WTC11 (cell line): ENCODE results near the gene PCNX1. TPM values are rescaled to one million over a fixed set of nuclear protein-coding genes. Genes with fewer than 3 reads are reported as not detected.

Experiments
- ATAC-seq: fragments of 200-7000 bp; cut with Tn5 transposase; 2 replicates; pipeline ENCODE4 v1.10.0; 2021; ENCODE audit warnings: mild to moderate bottlenecking, moderate library complexity
- CTCF ChIA-PET: fragments of 300-600 bp; sonication (Branson Sonifier 250); formaldehyde crosslinking; loops from one replicate; lab custom pipeline; 2021; ENCODE audit warnings: antibody characterized with exemption; lab: Charles Lee
- POLR2A ChIA-PET: fragments of 350-600 bp; sonication (Branson Sonifier 250); formaldehyde crosslinking; loops from one replicate; lab custom pipeline; 2021; ENCODE audit warnings: antibody characterized with exemption; lab: Charles Lee
- DNase-seq: peaks from one replicate; pipeline ENCODE4 v3.0.0; 2021; ENCODE audit warnings: low spot score
- H3K27ac Mint-ChIP-seq: 2 replicates; pipeline ENCODE4 v1.8.0; 2021; ENCODE audit warnings: mixed read lengths
- H3K27me3 Mint-ChIP-seq: 2 replicates; pipeline ENCODE4 v1.8.0; 2021; ENCODE audit warnings: low read depth, mild to moderate bottlenecking, moderate library complexity, mixed read lengths
- H3K36me3 Mint-ChIP-seq: 2 replicates; pipeline ENCODE4 v1.8.0; 2021; ENCODE audit warnings: mixed read lengths
- H3K4me1 Mint-ChIP-seq: 2 replicates; pipeline ENCODE4 v1.8.0; 2022; ENCODE audit warnings: mixed read lengths
- H3K4me3 Mint-ChIP-seq: 2 replicates; pipeline ENCODE4 v1.8.0; 2021; ENCODE audit warnings: mild to moderate bottlenecking, moderate library complexity, mixed read lengths
- H3K9me3 Mint-ChIP-seq: 2 replicates; pipeline ENCODE4 v1.8.0; 2021; ENCODE audit warnings: mixed read lengths
- ARID4B ChIP-seq: sonication (generic); formaldehyde crosslinking; IDR thresholded peaks from 2 replicates; pipeline ENCODE4 v1.8.0; 2023; ENCODE audit warnings: missing genetic modification reagents, mild to moderate bottlenecking, borderline replicate concordance
- ATF2 ChIP-seq: sonication (generic); formaldehyde crosslinking; IDR thresholded peaks from 2 replicates; pipeline ENCODE4 v1.8.1; 2022; ENCODE audit warnings: low read depth, missing genetic modification reagents, borderline replicate concordance
- ERG ChIP-seq: fragments of 250-450 bp; sonication (Bioruptor Pico); IDR thresholded peaks from 2 replicates; pipeline ENCODE4 v1.8.0; 2021; ENCODE audit warnings: mild to moderate bottlenecking
- FOXJ3 ChIP-seq: sonication (generic); formaldehyde crosslinking; IDR thresholded peaks from 2 replicates; pipeline ENCODE4 v1.9.0; 2021; ENCODE audit warnings: missing genetic modification reagents, mild to moderate bottlenecking, borderline replicate concordance
- FOXK1 ChIP-seq: sonication (generic); formaldehyde crosslinking; IDR thresholded peaks from 2 replicates; pipeline ENCODE4 v1.8.0; 2022; ENCODE audit warnings: mild to moderate bottlenecking, moderate library complexity, missing genetic modification reagents
- FOXP4 ChIP-seq: sonication (generic); formaldehyde crosslinking; IDR thresholded peaks from 2 replicates; pipeline ENCODE4 v1.8.0; 2022; ENCODE audit warnings: mild to moderate bottlenecking, missing genetic modification reagents
- GABPB1 ChIP-seq: sonication (generic); formaldehyde crosslinking; IDR thresholded peaks from 2 replicates; pipeline ENCODE4 v1.8.1; 2023; ENCODE audit warnings: mild to moderate bottlenecking, missing genetic modification reagents
- HMGXB4 ChIP-seq: sonication (generic); formaldehyde crosslinking; IDR thresholded peaks from 2 replicates; pipeline ENCODE4 v1.8.1; 2023; ENCODE audit warnings: mild to moderate bottlenecking, moderate library complexity, missing genetic modification reagents
- IRF2 ChIP-seq: sonication (generic); formaldehyde crosslinking; IDR thresholded peaks from 2 replicates; pipeline ENCODE4 v1.8.0; 2022; ENCODE audit warnings: low read depth, missing genetic modification reagents, borderline replicate concordance
- JUN ChIP-seq: sonication (generic); formaldehyde crosslinking; IDR thresholded peaks from 2 replicates; pipeline ENCODE4 v1.8.0; 2023; ENCODE audit warnings: mild to moderate bottlenecking, missing genetic modification reagents
- KAT7 ChIP-seq: sonication (generic); formaldehyde crosslinking; IDR thresholded peaks from 2 replicates; pipeline ENCODE4 v1.8.1; 2023; ENCODE audit warnings: missing genetic modification reagents, mild to moderate bottlenecking, borderline replicate concordance
- NFATC4 ChIP-seq: fragments of 250-450 bp; sonication (Bioruptor Pico); IDR thresholded peaks from 2 replicates; pipeline ENCODE4 v1.9.0; 2021; ENCODE audit warnings: mild to moderate bottlenecking
- NR1H2 ChIP-seq: sonication (generic); formaldehyde crosslinking; IDR thresholded peaks from 2 replicates; pipeline ENCODE4 v1.9.0; 2021; ENCODE audit warnings: mild to moderate bottlenecking, moderate library complexity, missing genetic modification reagents
- NR3C1 ChIP-seq: sonication (generic); formaldehyde crosslinking; conservative IDR thresholded peaks from 2 replicates; pipeline ENCODE4 v1.8.1; 2023; ENCODE audit warnings: low read depth, mild to moderate bottlenecking, missing genetic modification reagents
- RORB ChIP-seq: fragments of 250-450 bp; sonication (Bioruptor Pico); IDR thresholded peaks from 2 replicates; pipeline ENCODE4 v1.9.0; 2021; ENCODE audit warnings: mild to moderate bottlenecking
- SOX15 ChIP-seq: fragments of 250-450 bp; sonication (Bioruptor Pico); IDR thresholded peaks from 2 replicates; pipeline ENCODE4 v1.9.0; 2021; ENCODE audit warnings: mild to moderate bottlenecking
- TEAD1 ChIP-seq: sonication (generic); formaldehyde crosslinking; IDR thresholded peaks from 2 replicates; pipeline ENCODE4 v1.8.0; 2022; ENCODE audit warnings: mild to moderate bottlenecking, missing genetic modification reagents
- USF1 ChIP-seq: sonication (generic); formaldehyde crosslinking; IDR thresholded peaks from 2 replicates; pipeline ENCODE4 v1.8.0; 2022; ENCODE audit warnings: mild to moderate bottlenecking, missing genetic modification reagents
- ZNF219 ChIP-seq: sonication (generic); formaldehyde crosslinking; IDR thresholded peaks from 2 replicates; pipeline ENCODE4 v1.8.0; 2023; ENCODE audit warnings: missing genetic modification reagents, mild to moderate bottlenecking, borderline replicate concordance
- ZNF281 ChIP-seq: sonication (generic); formaldehyde crosslinking; IDR thresholded peaks from 2 replicates; pipeline ENCODE4 v1.8.0; 2023; ENCODE audit warnings: mild to moderate bottlenecking, missing genetic modification reagents
- total RNA-seq: library from RNA; stranded (reverse); gene quantifications from 3 replicates; pipeline ENCODE4 v1.2.3, GENCODE V29; 2021

The PCNX1 gene
- total RNA-seq, 1 experiment from 2014 or later: 46.4 TPM

- TF ChIP-seq HMGXB4: no peak
- no peak for TF ChIP-seq NR3C1 (CRISPR knock-in tag)
- TF ChIP-seq FOXJ3 (CRISPR knock-in tag): no peak
- no peak for TF ChIP-seq NR1H2 (CRISPR knock-in tag)
- no peak for TF ChIP-seq SOX15 (CRISPR knock-in tag)
- TF ChIP-seq IRF2: no peak
- no peak for TF ChIP-seq ERG (CRISPR knock-in tag)
- TF ChIP-seq JUN: no peak
Measured at GRCh38 chr14:71070169-71070568, 162.9 kb downstream of the PCNX1 start (continued).

- Mint-ChIP-seq H3K4me3 (no peak overlapping the region), H3K27me3 (no peaks in the 10 kb centered on the region), H3K4me1 (no peaks in the 10 kb centered on the region), H3K36me3 (peaks cover 21% of the 10 kb centered on the region), H3K9me3 (no peaks in the 10 kb centered on the region), H3K27ac (no peak overlapping the region)
- ATAC-seq: no peak
- ChIA-PET POLR2A (no interaction called here), CTCF (no interaction called here)
- no peak for DNase-seq
- TF ChIP-seq TEAD1: no peak
- no peak for TF ChIP-seq ZNF219
- TF ChIP-seq ZNF281: no peak
- no peak for TF ChIP-seq FOXK1
- no peak for TF ChIP-seq GABPB1 (CRISPR knock-in tag)
- TF ChIP-seq KAT7 (CRISPR knock-in tag): no peak
- TF ChIP-seq USF1: no peak
- no peak for TF ChIP-seq ATF2
- no peak for TF ChIP-seq RORB (CRISPR knock-in tag)
- no peak for TF ChIP-seq ARID4B
- TF ChIP-seq NFATC4 (CRISPR knock-in tag): no peak
- TF ChIP-seq FOXP4 (CRISPR knock-in tag): no peak
Measured at GRCh38 chr14:71071042-71071441, 163.8 kb downstream of the PCNX1 start.
